ENCODE data around the gene ZNF429.

DNA sequence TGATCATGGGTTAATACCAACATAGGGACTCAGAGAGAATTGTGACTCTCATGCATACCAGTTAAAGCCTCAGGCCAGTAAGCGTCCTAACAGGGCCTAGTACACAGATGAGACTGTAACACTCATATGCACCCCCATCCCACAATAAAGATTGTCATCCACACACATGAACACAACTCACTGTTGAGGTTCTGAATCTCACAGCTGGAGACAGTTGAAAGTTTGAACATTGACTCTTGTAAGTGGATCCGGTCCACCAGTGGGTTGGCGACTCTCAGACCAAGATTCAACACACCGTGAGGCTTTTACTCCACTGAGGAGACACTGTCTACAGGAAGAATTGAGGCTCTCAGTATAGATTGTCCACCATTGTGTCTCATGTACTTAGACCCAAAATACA lies 88.1 kb downstream of the ZNF429 start:
- TF ChIP-seq POLR2AphosphoS5 (IDR thresholded peaks at IDR 0.05) = no peak
- TF ChIP-seq, protein P1, sequence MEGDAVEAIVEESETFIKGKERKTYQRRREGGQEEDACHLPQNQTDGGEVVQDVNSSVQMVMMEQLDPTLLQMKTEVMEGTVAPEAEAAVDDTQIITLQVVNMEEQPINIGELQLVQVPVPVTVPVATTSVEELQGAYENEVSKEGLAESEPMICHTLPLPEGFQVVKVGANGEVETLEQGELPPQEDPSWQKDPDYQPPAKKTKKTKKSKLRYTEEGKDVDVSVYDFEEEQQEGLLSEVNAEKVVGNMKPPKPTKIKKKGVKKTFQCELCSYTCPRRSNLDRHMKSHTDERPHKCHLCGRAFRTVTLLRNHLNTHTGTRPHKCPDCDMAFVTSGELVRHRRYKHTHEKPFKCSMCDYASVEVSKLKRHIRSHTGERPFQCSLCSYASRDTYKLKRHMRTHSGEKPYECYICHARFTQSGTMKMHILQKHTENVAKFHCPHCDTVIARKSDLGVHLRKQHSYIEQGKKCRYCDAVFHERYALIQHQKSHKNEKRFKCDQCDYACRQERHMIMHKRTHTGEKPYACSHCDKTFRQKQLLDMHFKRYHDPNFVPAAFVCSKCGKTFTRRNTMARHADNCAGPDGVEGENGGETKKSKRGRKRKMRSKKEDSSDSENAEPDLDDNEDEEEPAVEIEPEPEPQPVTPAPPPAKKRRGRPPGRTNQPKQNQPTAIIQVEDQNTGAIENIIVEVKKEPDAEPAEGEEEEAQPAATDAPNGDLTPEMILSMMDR (IDR thresholded peaks at IDR 0.05) = no peak
- TF ChIP-seq POLR2A (IDR thresholded peaks at IDR 0.05) = no peak

Data from suprapubic skin (tissue), 4 donors.